ENCODE measurements around the gene TXNIP. TPM values are rescaled to one million over a fixed set of nuclear protein-coding genes. Genes with fewer than 3 reads are reported as not detected.

The TXNIP gene
- total and polyA plus RNA-seq, 2 of the 4 experiments (the other 2 are of a cell fraction) = 36.4 to 77.2 TPM

DNA sequence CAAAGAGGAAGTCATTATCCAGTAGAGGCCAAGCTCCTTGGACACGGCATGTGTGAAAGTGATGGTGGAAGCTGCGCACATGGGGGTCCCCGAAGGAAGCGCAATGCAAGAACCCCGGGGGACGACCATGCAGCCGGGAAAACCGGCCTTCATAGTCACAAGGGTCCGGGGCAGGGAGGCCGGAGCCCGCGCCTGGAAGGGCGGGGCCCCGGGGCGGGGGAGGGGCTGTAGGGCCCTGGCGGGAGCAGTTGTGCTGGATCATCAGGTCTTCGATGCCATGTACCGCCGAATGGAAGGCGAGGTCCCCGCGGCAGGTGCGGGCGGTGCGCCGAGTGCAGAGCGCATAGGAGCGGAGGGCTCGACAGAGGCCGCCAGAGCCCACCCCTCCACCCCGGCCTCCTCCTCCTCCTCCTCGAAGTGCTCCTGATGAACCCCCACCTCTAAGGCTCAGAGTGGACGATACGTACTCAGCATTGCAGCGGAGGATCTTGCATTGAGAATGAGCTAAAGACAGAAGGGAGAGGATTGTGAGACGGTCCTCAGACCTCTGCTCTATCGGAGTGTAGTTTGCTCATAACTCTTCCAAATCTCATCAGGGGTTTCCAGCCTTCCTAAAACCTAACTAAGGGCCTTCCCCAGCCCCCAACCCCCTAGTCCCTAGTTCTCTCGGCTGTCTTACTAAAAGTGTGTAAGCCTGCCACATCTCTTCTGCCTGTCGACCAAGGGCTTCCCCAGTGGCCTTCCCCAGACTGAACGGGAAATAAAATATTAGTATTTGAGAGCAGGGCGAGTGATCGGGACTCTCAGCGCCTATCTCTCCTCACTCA lies 23.1 kb upstream of the TXNIP start:
- no peak overlapping the region for H4K91ac ChIP-seq (ENCODE audit: insufficient read depth, low read depth, low read length)
- H2AFZ ChIP-seq (replicated peaks; ENCODE audit: low read length, poor library complexity) = no peak overlapping the region
- H4K20me1 ChIP-seq (ENCODE audit: insufficient read depth, low read length) = no peaks in the 10 kb centered on the region
- no peak overlapping the region for H3K4me3 ChIP-seq (ENCODE audit: insufficient read depth, low read depth, low read length)
- H2BK20ac ChIP-seq (ENCODE audit: low read depth, low read length) = no peak overlapping the region
- POLR2A ChIA-PET (ENCODE audit: unreplicated experiment) = no interaction called here
- no peak overlapping the region for H3K4me2 ChIP-seq (ENCODE audit: low read depth, low read length)
- no peak overlapping the region for H4K8ac ChIP-seq (ENCODE audit: low read depth in 2 of 2, low read length in 2 of 2)
- H3K4me1 ChIP-seq (ENCODE audit: control insufficient read depth, insufficient read depth, low read length) = no peaks in the 10 kb centered on the region
- H3K18ac ChIP-seq (ENCODE audit: low read depth, low read length) = no peak overlapping the region
- no peak overlapping the region for H2BK15ac ChIP-seq (ENCODE audit: low read depth, low read length)
- no peak overlapping the region for H3K27ac ChIP-seq (ENCODE audit: insufficient read depth, low read length)
- no peaks in the 10 kb centered on the region for H3K9me1 ChIP-seq (ENCODE audit: insufficient read depth, low read length)
- no peak overlapping the region for H4K5ac ChIP-seq (ENCODE audit: low read depth, low read length)
- no peak overlapping the region for H2AK5ac ChIP-seq (ENCODE audit: low read depth, low read length)
- no peak overlapping the region for H3K4ac ChIP-seq (ENCODE audit: low read depth, low read length)
- 5% methylated on average over 13 of the region's 43 CpGs; no CpG with 5 or more reads in 1 of the 2 experiments for WGBS, 2 experiments (ENCODE audit: extremely low coverage in 2 of 2, insufficient read length in 1 of 2)
- H2BK120ac ChIP-seq (ENCODE audit: low read depth, low read length) = no peak overlapping the region
- DNase-seq = no peak
- H2BK5ac ChIP-seq (ENCODE audit: low read depth, low read length, poor library complexity, severe bottlenecking) = no peak overlapping the region
- 0 out of 2 replicates have a peak overlapping the region, but pooled peaks have one; percentile 4 for H3K23ac ChIP-seq (ENCODE audit: low read depth, low read length)
- H3K36me3 ChIP-seq (ENCODE audit: control insufficient read depth, insufficient read depth, low read length) = no peaks in the 10 kb centered on the region
- no peaks in the 10 kb centered on the region for H3K79me1 ChIP-seq (ENCODE audit: low read depth in 1 of 2, low read length in 2 of 2)
- H3K9me3 ChIP-seq (ENCODE audit: control insufficient read depth, insufficient read depth, low read length) = no peaks in the 10 kb centered on the region
- intact Hi-C loops (cut with micrococcal nuclease) (no loop called here), dilution Hi-C loops (cut with HindIII; ENCODE audit: low sequenced_read_pairs, unreplicated experiment) (no loop called here), in situ Hi-C loops (cut with MboI; ENCODE audit: low sequenced_read_pairs) (no loop called here)
- CTCF ChIA-PET = interaction anchor here (2.0 kb wide), 1 partner anchor 13 kb away, joined by 5 read pairs; no protein-coding TSS in a partner anchor
- peaks cover 52% of the 10 kb centered on the region for H3K27me3 ChIP-seq (ENCODE audit: control insufficient read depth, insufficient read depth, low read length)
- no TSS peak for BruUV-seq (replicated peaks)
- TF ChIP-seq MXI1 (IDR thresholded peaks at IDR 0.05; ENCODE audit: borderline replicate concordance, low read depth, low read length) (no peak), MAZ (IDR thresholded peaks at IDR 0.05; ENCODE audit: borderline replicate concordance, low read depth, low read length) (no peak), CHD1 (IDR thresholded peaks at IDR 0.05; ENCODE audit: low read depth, low read length) (no peak), CEBPB (IDR thresholded peaks at IDR 0.05; ENCODE audit: low read depth, low read length) (no peak), BHLHE40 (IDR thresholded peaks at IDR 0.05; ENCODE audit: low read depth, low read length) (no peak), RFX5 (IDR thresholded peaks at IDR 0.05; ENCODE audit: low read depth, low read length) (no peak), SMC3 (IDR thresholded peaks at IDR 0.05; ENCODE audit: low read depth, low read length) (no peak), NFE2L2 (IDR thresholded peaks at IDR 0.05; ENCODE audit: low read depth, low read length) (no peak), RCOR1 (IDR thresholded peaks at IDR 0.05; ENCODE audit: insufficient replicate concordance, low read length) (no peak), FOS (IDR thresholded peaks at IDR 0.05; ENCODE audit: low read depth, low read length) (no peak), RAD21 (IDR thresholded peaks at IDR 0.05; ENCODE audit: low read length) (no peak)
- TF ChIP-seq, protein P1, sequence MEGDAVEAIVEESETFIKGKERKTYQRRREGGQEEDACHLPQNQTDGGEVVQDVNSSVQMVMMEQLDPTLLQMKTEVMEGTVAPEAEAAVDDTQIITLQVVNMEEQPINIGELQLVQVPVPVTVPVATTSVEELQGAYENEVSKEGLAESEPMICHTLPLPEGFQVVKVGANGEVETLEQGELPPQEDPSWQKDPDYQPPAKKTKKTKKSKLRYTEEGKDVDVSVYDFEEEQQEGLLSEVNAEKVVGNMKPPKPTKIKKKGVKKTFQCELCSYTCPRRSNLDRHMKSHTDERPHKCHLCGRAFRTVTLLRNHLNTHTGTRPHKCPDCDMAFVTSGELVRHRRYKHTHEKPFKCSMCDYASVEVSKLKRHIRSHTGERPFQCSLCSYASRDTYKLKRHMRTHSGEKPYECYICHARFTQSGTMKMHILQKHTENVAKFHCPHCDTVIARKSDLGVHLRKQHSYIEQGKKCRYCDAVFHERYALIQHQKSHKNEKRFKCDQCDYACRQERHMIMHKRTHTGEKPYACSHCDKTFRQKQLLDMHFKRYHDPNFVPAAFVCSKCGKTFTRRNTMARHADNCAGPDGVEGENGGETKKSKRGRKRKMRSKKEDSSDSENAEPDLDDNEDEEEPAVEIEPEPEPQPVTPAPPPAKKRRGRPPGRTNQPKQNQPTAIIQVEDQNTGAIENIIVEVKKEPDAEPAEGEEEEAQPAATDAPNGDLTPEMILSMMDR (conservative IDR thresholded peaks at IDR 0.05; ENCODE audit: low read depth, low read length) = no peak
- TF ChIP-seq, protein P2, sequence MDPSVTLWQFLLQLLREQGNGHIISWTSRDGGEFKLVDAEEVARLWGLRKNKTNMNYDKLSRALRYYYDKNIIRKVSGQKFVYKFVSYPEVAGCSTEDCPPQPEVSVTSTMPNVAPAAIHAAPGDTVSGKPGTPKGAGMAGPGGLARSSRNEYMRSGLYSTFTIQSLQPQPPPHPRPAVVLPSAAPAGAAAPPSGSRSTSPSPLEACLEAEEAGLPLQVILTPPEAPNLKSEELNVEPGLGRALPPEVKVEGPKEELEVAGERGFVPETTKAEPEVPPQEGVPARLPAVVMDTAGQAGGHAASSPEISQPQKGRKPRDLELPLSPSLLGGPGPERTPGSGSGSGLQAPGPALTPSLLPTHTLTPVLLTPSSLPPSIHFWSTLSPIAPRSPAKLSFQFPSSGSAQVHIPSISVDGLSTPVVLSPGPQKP (IDR thresholded peaks at IDR 0.05; ENCODE audit: borderline replicate concordance, low read depth, low read length) = no peak
- H3K56ac ChIP-seq (ENCODE audit: extremely low read depth, insufficient read depth, low read length) = no peak overlapping the region
- H2AK9ac ChIP-seq (replicated peaks; ENCODE audit: low read depth, low read length, poor library complexity) = no peak overlapping the region
- peak; percentile 51 for ATAC-seq (ENCODE audit: low read depth)
- no peak overlapping the region for H3K14ac ChIP-seq (replicated peaks; ENCODE audit: low read depth, low read length)
- no peak overlapping the region for H3K9ac ChIP-seq (ENCODE audit: low read depth, low read length)
